Tibial nerve (tissue), 4 donors: ENCODE results near the gene TMOD4. TPM values are rescaled to one million over a fixed set of nuclear protein-coding genes. Genes with fewer than 3 reads are reported as not detected.

Source experiments
- DNase-seq, 2 donors: peaks; one replicate each; pipeline ENCODE4 v3.0.0-alpha.2; 2019; ENCODE audit warnings: low spot score in 2 of 2
- H3K27ac ChIP-seq, 4 donors: fragments of 200-600 bp; sonication (generic) in 3 of 4; one replicate each; pipeline ENCODE4 v1.5.1; 2017 to 2019; ENCODE audit warnings: mild to moderate bottlenecking in 1 of 4
- H3K27me3 ChIP-seq, 2 donors: fragments of 200-600 bp; sonication (generic) in 1 of 2; one replicate each; pipeline versions ENCODE4 v1.5.1 to v1.6.0; 2017 to 2019
- H3K36me3 ChIP-seq, 3 donors: fragments of 200-600 bp; sonication (generic); one replicate each; pipeline ENCODE4 v1.5.1; 2018 to 2019
- H3K4me1 ChIP-seq, 4 donors: fragments of 200-600 bp; sonication (generic) in 3 of 4; one replicate each; pipeline ENCODE4 v1.5.1; 2017 to 2019
- H3K4me3 ChIP-seq, 4 donors: fragments of 200-600 bp; sonication (generic) in 3 of 4; one replicate each; pipeline ENCODE4 v1.5.1; 2017 to 2019; ENCODE audit warnings: mild to moderate bottlenecking in 1 of 4, moderate library complexity in 1 of 4
- H3K9me3 ChIP-seq, 4 donors: fragments of 200-600 bp; sonication (generic) in 3 of 4; one replicate each; pipeline ENCODE4 v1.5.1; 2017 to 2019
- EP300 ChIP-seq, 2 donors: sonication (generic); formaldehyde crosslinking; IDR thresholded peaks; one replicate each; pipeline ENCODE4 v1.6.1; 2017; ENCODE audit warnings: antibody characterized with exemption in 2 of 2, mild to moderate bottlenecking in 1 of 2
- POLR2A ChIP-seq, 2 donors: fragments of 450-650 bp; IDR thresholded peaks; one replicate each; pipeline ENCODE4 v1.6.1; 2017; ENCODE audit warnings: antibody characterized with exemption in 2 of 2, mild to moderate bottlenecking in 2 of 2, moderate library complexity in 2 of 2
- WGBS, 2 donors: methylation state at CpG; one replicate each; pipeline ENCODE4 v1.1.5; 2018; 5-methylcytosine and 5-hydroxymethylcytosine counted together
- total RNA-seq, 4 donors: library from RNA; depleted of rRNA; stranded (reverse); fragments of >200 nt; gene quantifications; one replicate each; pipeline ENCODE4 v1.1.0, GENCODE V29; 2016
- TF ChIP-seq, protein P1 (sequence below), 5 experiments: fragments of 200-600 bp in 3 of 5; fragments of 450-650 bp in 2 of 5; sonication (generic) in 3 of 5; IDR thresholded peaks; one replicate each; pipeline ENCODE4 v1.5.1; 2016 to 2019; ENCODE audit warnings: antibody characterized with exemption in 5 of 5, mild to moderate bottlenecking in 3 of 5, moderate library complexity in 2 of 5

Gene TMOD4
- total RNA-seq, 4 donors from 2014 or later = 1.1 to 4.8 TPM; not detected in 2

GRCh38 chr1:151142411-151143056 lies 33.2 kb downstream of the TMOD4 start:
- 72 to 90% methylated on average over 5 of the region's 5 CpGs for WGBS, 2 donors
- Histone ChIP-seq H3K27ac (peak overlapping the region in 1 of 4 donors; percentile 12), H3K9me3 (no peaks in the 10 kb centered on the region), H3K27me3 (no peaks in the 10 kb centered on the region), H3K4me3 (no peak overlapping the region), H3K36me3 (peaks cover 0 to 42% (median 0%) of the 10 kb centered on the region in 3 donors), H3K4me1 (peaks cover 0 to 35% (median 18%) of the 10 kb centered on the region in 4 donors)
- TF ChIP-seq, protein P1, sequence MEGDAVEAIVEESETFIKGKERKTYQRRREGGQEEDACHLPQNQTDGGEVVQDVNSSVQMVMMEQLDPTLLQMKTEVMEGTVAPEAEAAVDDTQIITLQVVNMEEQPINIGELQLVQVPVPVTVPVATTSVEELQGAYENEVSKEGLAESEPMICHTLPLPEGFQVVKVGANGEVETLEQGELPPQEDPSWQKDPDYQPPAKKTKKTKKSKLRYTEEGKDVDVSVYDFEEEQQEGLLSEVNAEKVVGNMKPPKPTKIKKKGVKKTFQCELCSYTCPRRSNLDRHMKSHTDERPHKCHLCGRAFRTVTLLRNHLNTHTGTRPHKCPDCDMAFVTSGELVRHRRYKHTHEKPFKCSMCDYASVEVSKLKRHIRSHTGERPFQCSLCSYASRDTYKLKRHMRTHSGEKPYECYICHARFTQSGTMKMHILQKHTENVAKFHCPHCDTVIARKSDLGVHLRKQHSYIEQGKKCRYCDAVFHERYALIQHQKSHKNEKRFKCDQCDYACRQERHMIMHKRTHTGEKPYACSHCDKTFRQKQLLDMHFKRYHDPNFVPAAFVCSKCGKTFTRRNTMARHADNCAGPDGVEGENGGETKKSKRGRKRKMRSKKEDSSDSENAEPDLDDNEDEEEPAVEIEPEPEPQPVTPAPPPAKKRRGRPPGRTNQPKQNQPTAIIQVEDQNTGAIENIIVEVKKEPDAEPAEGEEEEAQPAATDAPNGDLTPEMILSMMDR (IDR thresholded peaks at IDR 0.05) = no peak
- TF ChIP-seq EP300 (IDR thresholded peaks at IDR 0.05) (no peak), POLR2A (IDR thresholded peaks at IDR 0.05) (no peak)
- no peak for DNase-seq

DNA sequence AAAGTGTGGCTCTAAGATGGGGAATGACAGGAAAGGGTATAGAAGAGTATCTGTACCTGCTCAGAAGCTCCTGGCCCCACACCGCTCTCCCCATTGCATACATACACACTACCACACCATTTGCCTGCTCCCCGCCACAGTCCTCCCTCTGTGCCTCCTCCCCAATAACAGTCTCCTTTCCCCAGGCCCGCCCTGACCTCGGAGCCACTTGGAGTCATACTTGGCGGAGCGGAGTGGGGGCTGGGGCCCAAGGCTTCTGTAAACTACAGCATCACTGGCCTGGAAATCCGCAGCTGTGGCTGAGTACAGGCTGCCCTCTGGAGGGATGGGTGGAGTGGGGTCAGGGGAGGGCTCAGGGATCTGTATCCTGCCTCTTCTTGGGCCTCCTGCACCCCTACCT lies 38.0 kb downstream of the TMOD4 start:
- Histone ChIP-seq H3K27me3 (no peaks in the 10 kb centered on the region), H3K9me3 (no peaks in the 10 kb centered on the region), H3K36me3 (peaks cover 0 to 87% (median 0%) of the 10 kb centered on the region in 3 donors), H3K4me1 (no peaks in the 10 kb centered on the region), H3K27ac (no peak overlapping the region), H3K4me3 (no peak overlapping the region)
- TF ChIP-seq POLR2A (IDR thresholded peaks at IDR 0.05) (no peak), EP300 (IDR thresholded peaks at IDR 0.05) (no peak)
- TF ChIP-seq, protein P1 (IDR thresholded peaks at IDR 0.05) = no peak
- 93 to 94% methylated on average over 7 of the region's 7 CpGs for WGBS, 2 donors
- no peak for DNase-seq

DNA sequence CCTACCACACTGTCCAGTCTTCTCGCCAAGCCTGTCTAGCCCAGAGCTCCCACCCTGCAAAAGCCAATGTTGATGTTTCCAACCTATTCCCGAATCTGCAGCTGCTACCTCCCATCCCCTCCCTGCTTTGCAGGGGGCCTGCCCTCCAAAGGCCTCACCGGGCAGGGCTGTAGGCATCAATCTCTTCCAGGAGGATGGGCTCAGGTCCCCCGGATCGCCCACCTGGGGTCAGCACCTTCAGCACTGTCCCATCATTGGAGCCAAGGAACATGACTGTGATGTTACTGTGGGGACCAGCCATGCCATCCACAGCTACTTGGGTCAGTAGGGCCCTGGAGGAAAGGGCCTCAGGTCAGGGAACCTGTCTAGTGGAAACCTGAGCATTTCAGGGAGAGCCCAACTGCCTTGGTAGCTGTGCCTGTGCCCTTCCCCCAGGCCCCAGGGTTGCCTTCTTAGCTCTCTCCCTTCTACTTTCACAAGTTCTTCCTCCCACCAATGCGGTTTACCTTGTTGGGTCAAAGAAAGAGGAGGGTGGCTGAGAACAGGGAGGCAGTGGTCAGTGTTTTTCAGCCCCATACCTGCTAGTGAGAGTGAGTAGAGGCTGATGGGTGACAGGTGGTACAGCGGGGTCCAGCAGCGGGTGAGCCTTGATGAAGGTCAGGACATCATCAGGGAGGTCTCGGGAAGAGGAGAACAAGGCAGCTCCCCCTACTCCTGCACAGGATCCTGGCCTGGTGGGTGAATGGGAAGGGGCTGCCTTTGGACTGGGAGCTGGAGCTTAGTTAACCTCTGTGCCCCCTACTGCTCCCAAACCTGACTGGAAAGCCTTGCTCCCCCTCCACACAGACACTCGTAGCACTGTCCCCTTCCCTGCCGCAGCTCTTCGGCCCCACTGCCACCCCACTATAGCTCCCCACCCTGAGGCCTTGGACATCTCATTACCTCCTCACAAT lies 40.1 kb downstream of the TMOD4 start:
- Histone ChIP-seq H3K4me1 (peaks cover 0 to 18% (median 0%) of the 10 kb centered on the region in 4 donors), H3K9me3 (no peaks in the 10 kb centered on the region), H3K27me3 (no peaks in the 10 kb centered on the region), H3K4me3 (no peak overlapping the region), H3K27ac (no peak overlapping the region), H3K36me3 (peaks cover 0 to 75% (median 0%) of the 10 kb centered on the region in 3 donors)
- DNase-seq = no peak
- TF ChIP-seq EP300 (IDR thresholded peaks at IDR 0.05) = no peak
- TF ChIP-seq POLR2A (IDR thresholded peaks at IDR 0.05) = no peak
- TF ChIP-seq, protein P1 (IDR thresholded peaks at IDR 0.05) = no peak
- WGBS, 2 donors = 85 to 87% methylated on average over 12 of the region's 12 CpGs

DNA sequence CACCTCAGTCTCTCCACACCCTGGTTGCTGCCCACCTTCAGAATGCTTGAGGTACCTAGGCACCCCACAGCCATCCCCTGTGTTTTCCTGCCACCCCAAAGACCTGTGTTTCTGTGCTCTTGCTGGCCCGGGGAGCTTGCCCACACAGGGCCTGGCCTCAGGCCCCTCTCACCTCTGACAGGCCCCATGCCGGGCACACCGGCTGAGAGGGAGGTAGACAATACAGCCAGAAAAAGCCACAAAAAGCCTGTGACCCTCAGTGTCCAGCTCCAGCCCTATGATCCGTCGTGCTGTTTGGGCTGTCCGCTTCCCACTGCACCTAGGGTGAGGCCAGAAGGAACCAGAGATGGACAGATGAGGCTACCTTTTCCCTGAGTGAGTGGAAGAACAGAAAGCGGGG lies 40.8 kb downstream of the TMOD4 start:
- TF ChIP-seq, protein P1 (IDR thresholded peaks at IDR 0.05) = no peak
- TF ChIP-seq POLR2A (IDR thresholded peaks at IDR 0.05) (no peak), EP300 (IDR thresholded peaks at IDR 0.05) (no peak)
- no peaks in the 10 kb centered on the region for H3K9me3 ChIP-seq
- no peaks in the 10 kb centered on the region for H3K27me3 ChIP-seq
- H3K27ac ChIP-seq = no peak overlapping the region
- H3K4me3 ChIP-seq = no peak overlapping the region
- DNase-seq = no peak
- H3K4me1 ChIP-seq = peaks cover 0 to 22% (median 0%) of the 10 kb centered on the region in 4 donors
- peaks cover 0 to 69% (median 0%) of the 10 kb centered on the region in 3 donors for H3K36me3 ChIP-seq
- WGBS, 2 donors = 90 to 94% methylated on average over 7 of the region's 7 CpGs

DNA sequence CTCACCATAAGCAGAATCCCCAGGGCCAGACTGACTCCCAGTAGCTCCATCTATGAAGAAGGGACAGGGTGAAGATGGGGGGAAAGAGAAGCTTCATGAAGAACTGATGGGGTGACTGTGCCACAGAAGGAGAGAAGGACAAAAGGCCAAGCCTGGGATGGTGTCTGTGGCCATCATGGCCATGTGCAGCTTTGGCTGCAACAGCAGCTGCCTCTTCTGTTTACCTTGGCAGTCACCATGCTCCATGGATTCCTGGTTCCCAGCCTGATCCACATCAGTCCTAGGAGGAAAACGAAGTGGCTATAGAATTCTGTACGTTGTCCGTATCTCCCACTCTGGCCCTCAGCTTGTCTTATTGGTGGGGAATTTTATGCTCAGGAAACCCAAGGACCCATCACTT lies 41.4 kb downstream of the TMOD4 start:
- DNase-seq = no peak
- no peak overlapping the region for H3K27ac ChIP-seq
- H3K4me1 ChIP-seq = peaks cover 0 to 22% (median 0%) of the 10 kb centered on the region in 4 donors
- 70 to 74% methylated on average over 3 of the region's 3 CpGs for WGBS, 2 donors
- no peak overlapping the region for H3K4me3 ChIP-seq
- H3K9me3 ChIP-seq = no peaks in the 10 kb centered on the region
- TF ChIP-seq EP300 (IDR thresholded peaks at IDR 0.05) (no peak), POLR2A (IDR thresholded peaks at IDR 0.05) (no peak)
- TF ChIP-seq, protein P1 (IDR thresholded peaks at IDR 0.05) = no peak
- no peaks in the 10 kb centered on the region for H3K27me3 ChIP-seq
- peaks cover 0 to 64% (median 0%) of the 10 kb centered on the region in 3 donors for H3K36me3 ChIP-seq
